Neural cell (in vitro differentiated cells): Measurements from ENCODE around the gene NUDT9. TPM values are rescaled to one million over a fixed set of nuclear protein-coding genes. Genes with fewer than 3 reads are reported as not detected.
"Not testable (repeated sequence)": the region's sequence is repeated elsewhere in the genome, so short reads cannot be mapped to it uniquely, and the experiment has no call there.

Source experiments
- H2AFZ ChIP-seq: fragments of 200-600, 300-800 bp; sonication (generic), shearing (Covaris generic); 2 replicates; pipeline ENCODE4 v1.6.0; 2014; ENCODE audit warnings: low read depth, mild to moderate bottlenecking, antibody characterized with exemption, low read length, moderate library complexity
- H3F3A ChIP-seq: fragments of 200-600 bp; shearing (Covaris generic); 2 replicates; pipeline ENCODE4 v1.6.1; 2016; ENCODE audit warnings: mild to moderate bottlenecking, moderate library complexity, mixed read lengths, antibody characterized with exemption, low read length; ENCODE audit not compliant: insufficient read depth, poor library complexity, severe bottlenecking
- H3K27ac ChIP-seq: fragments of 200-600, 300-800 bp; sonication (generic), shearing (Covaris generic); 2 replicates; pipeline ENCODE4 v1.5.1; 2014; ENCODE audit warnings: mild to moderate bottlenecking, low read length, moderate library complexity
- H3K27me3 ChIP-seq: fragments of 300-800, 200-600 bp; sonication (generic), shearing (Covaris generic); 2 replicates; pipeline ENCODE4 v1.6.0; 2014; ENCODE audit warnings: mild to moderate bottlenecking, low read depth, low read length, moderate library complexity; ENCODE audit not compliant: insufficient read depth
- H3K36me3 ChIP-seq: fragments of 300-800, 200-600 bp; sonication (generic), shearing (Covaris generic); 2 replicates; pipeline ENCODE4 v1.5.1; 2014; ENCODE audit warnings: mild to moderate bottlenecking, antibody characterized with exemption, low read length, moderate library complexity; ENCODE audit not compliant: insufficient read depth
- H3K4me2 ChIP-seq: fragments of 300-800, 200-600 bp; sonication (generic), shearing (Covaris generic); 2 replicates; pipeline ENCODE4 v1.6.0; 2014; ENCODE audit warnings: mild to moderate bottlenecking, low read length
- H3K4me3 ChIP-seq: fragments of 300-800, 200-600 bp; sonication (generic), shearing (Covaris generic); 2 replicates; pipeline ENCODE4 v1.5.1; 2014; ENCODE audit warnings: mild to moderate bottlenecking, low read length, moderate library complexity
- H3K79me2 ChIP-seq: fragments of 200-600 bp; shearing (Covaris generic); replicated peaks from 2 replicates; pipeline ENCODE4 v1.6.0; 2014; ENCODE audit warnings: mild to moderate bottlenecking, low read length, moderate library complexity; ENCODE audit not compliant: insufficient read depth
- H3K9ac ChIP-seq: fragments of 300-800, 200-600 bp; sonication (generic), shearing (Covaris generic); 2 replicates; pipeline ENCODE4 v1.6.1; 2016; ENCODE audit warnings: mild to moderate bottlenecking, low read length, mixed read lengths
- H3K9me2 ChIP-seq: fragments of 200-600 bp; shearing (Covaris generic); 2 replicates; pipeline ENCODE4 v1.6.1; 2016; ENCODE audit warnings: mild to moderate bottlenecking, low read length, mixed read lengths; ENCODE audit not compliant: insufficient read depth
- H3K9me3 ChIP-seq: fragments of 200-600, 300-800 bp; sonication (generic), shearing (Covaris generic); 2 replicates; pipeline ENCODE4 v1.6.1; 2016; ENCODE audit warnings: mild to moderate bottlenecking, mixed run types, low read length, moderate library complexity, mixed read lengths
- H4K20me1 ChIP-seq: fragments of 200-600 bp; shearing (Covaris generic); 2 replicates; pipeline ENCODE4 v1.6.1; 2016; ENCODE audit warnings: mild to moderate bottlenecking, mixed run types; ENCODE audit not compliant: insufficient read depth
- EP300 ChIP-seq: fragments of 450-650 bp; conservative IDR thresholded peaks from 2 replicates; pipeline ENCODE4 v1.6.1; 2014; ENCODE audit warnings: antibody characterized with exemption, mild to moderate bottlenecking, moderate library complexity; ENCODE audit not compliant: poor library complexity, severe bottlenecking
- EZH2 ChIP-seq: fragments of 200-600, 300-800 bp; shearing (Covaris generic), sonication (generic); IDR thresholded peaks from 2 replicates; pipeline ENCODE4 v1.6.1; 2014; ENCODE audit warnings: antibody characterized with exemption, low read length, borderline replicate concordance, mild to moderate bottlenecking; ENCODE audit not compliant: insufficient read depth, poor library complexity, severe bottlenecking
- MXI1 ChIP-seq: fragments of 450-650 bp; conservative IDR thresholded peaks from 2 replicates; pipeline ENCODE4 v1.6.1; 2014; ENCODE audit warnings: antibody characterized with exemption, mild to moderate bottlenecking; ENCODE audit not compliant: poor library complexity, severe bottlenecking
- POLR2AphosphoS5 ChIP-seq: IDR thresholded peaks from 2 replicates; pipeline ENCODE4 v1.6.1; 2012
- RAD21 ChIP-seq: fragments of 450-650 bp; conservative IDR thresholded peaks from 2 replicates; pipeline ENCODE4 v1.6.1; 2014; ENCODE audit warnings: antibody characterized with exemption, mild to moderate bottlenecking, moderate library complexity
- SMC3 ChIP-seq: fragments of 450-650 bp; conservative IDR thresholded peaks from 2 replicates; pipeline ENCODE4 v1.6.1; 2014; ENCODE audit warnings: antibody characterized with exemption, mild to moderate bottlenecking, moderate library complexity; ENCODE audit not compliant: poor library complexity
- TAF1 ChIP-seq: IDR thresholded peaks from 2 replicates; pipeline ENCODE4 v1.6.1; 2012; ENCODE audit warnings: low read depth
- polyA plus RNA-seq: library from polyadenylated mRNA; depleted of rRNA; stranded (reverse); fragments of >200 nt; gene quantifications from 2 replicates; pipeline ENCODE4 v1.2.3, GENCODE V29; 2014
- TF ChIP-seq, protein P1 (sequence below): IDR thresholded peaks from 2 replicates; pipeline ENCODE4 v1.6.1; 2012; ENCODE audit warnings: borderline replicate concordance
- TF ChIP-seq, protein P2 (sequence below): fragments of 450-650 bp; IDR thresholded peaks from 2 replicates; pipeline ENCODE4 v1.5.1; 2014; ENCODE audit warnings: antibody characterized with exemption, mild to moderate bottlenecking, moderate library complexity; ENCODE audit not compliant: poor library complexity, severe bottlenecking

Gene NUDT9
- polyA plus RNA-seq, 1 donor from 2014 or later = 25.5 TPM

- H3K9ac ChIP-seq = no peak overlapping the region
- H3K9me2 ChIP-seq = no peaks in the 10 kb centered on the region
- H3K27ac ChIP-seq = no peak overlapping the region
- no peaks in the 10 kb centered on the region for H3K36me3 ChIP-seq
- H3K27me3 ChIP-seq = no peaks in the 10 kb centered on the region
- no peak overlapping the region for H3K4me2 ChIP-seq
- no peaks in the 10 kb centered on the region for H3K9me3 ChIP-seq
- no peak overlapping the region for H2AFZ ChIP-seq
- no peaks in the 10 kb centered on the region for H3F3A ChIP-seq
- no peaks in the 10 kb centered on the region for H3K79me2 ChIP-seq
- H4K20me1 ChIP-seq = no peaks in the 10 kb centered on the region
- TF ChIP-seq RAD21 (no peak), SMC3 (no peak), POLR2AphosphoS5 (no peak), EP300 (no peak), TAF1 (no peak), EZH2 (no peak), MXI1 (no peak)
- TF ChIP-seq, protein P1, sequence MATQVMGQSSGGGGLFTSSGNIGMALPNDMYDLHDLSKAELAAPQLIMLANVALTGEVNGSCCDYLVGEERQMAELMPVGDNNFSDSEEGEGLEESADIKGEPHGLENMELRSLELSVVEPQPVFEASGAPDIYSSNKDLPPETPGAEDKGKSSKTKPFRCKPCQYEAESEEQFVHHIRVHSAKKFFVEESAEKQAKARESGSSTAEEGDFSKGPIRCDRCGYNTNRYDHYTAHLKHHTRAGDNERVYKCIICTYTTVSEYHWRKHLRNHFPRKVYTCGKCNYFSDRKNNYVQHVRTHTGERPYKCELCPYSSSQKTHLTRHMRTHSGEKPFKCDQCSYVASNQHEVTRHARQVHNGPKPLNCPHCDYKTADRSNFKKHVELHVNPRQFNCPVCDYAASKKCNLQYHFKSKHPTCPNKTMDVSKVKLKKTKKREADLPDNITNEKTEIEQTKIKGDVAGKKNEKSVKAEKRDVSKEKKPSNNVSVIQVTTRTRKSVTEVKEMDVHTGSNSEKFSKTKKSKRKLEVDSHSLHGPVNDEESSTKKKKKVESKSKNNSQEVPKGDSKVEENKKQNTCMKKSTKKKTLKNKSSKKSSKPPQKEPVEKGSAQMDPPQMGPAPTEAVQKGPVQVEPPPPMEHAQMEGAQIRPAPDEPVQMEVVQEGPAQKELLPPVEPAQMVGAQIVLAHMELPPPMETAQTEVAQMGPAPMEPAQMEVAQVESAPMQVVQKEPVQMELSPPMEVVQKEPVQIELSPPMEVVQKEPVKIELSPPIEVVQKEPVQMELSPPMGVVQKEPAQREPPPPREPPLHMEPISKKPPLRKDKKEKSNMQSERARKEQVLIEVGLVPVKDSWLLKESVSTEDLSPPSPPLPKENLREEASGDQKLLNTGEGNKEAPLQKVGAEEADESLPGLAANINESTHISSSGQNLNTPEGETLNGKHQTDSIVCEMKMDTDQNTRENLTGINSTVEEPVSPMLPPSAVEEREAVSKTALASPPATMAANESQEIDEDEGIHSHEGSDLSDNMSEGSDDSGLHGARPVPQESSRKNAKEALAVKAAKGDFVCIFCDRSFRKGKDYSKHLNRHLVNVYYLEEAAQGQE = no peak
- TF ChIP-seq, protein P2, sequence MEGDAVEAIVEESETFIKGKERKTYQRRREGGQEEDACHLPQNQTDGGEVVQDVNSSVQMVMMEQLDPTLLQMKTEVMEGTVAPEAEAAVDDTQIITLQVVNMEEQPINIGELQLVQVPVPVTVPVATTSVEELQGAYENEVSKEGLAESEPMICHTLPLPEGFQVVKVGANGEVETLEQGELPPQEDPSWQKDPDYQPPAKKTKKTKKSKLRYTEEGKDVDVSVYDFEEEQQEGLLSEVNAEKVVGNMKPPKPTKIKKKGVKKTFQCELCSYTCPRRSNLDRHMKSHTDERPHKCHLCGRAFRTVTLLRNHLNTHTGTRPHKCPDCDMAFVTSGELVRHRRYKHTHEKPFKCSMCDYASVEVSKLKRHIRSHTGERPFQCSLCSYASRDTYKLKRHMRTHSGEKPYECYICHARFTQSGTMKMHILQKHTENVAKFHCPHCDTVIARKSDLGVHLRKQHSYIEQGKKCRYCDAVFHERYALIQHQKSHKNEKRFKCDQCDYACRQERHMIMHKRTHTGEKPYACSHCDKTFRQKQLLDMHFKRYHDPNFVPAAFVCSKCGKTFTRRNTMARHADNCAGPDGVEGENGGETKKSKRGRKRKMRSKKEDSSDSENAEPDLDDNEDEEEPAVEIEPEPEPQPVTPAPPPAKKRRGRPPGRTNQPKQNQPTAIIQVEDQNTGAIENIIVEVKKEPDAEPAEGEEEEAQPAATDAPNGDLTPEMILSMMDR = no peak
- H3K4me3 ChIP-seq = no peak overlapping the region
Measured at GRCh38 chr4:87388901-87389300, 33.5 kb upstream of the NUDT9 start.

DNA sequence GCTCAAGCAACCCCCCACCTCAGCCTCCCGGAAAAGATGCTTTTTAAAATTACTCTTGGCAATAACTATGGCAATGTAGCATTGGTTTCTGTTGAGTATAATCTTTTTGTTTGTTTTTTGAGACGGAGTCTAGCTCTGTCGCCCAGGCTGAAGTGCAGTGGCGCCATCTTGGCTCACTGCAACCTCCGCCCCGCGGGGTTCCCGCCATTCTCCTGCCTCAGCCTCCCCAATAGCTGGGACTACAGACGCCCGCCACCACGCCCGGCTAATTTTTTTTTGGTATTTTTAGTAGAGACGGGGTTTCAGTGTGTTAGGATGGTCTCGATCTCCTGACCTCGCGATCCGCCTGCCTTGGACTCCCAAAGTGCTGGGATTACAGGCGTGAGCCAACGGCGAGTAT, 32.3 kb upstream of the NUDT9 start:
- H2AFZ ChIP-seq, H3K27ac ChIP-seq, H3F3A ChIP-seq, H3K36me3 ChIP-seq, H3K4me2 ChIP-seq, H3K27me3 ChIP-seq, H4K20me1 ChIP-seq, H3K9me3 ChIP-seq, H3K9ac ChIP-seq, H3K9me2 ChIP-seq, H3K4me3 ChIP-seq, H3K79me2 ChIP-seq: not testable (repeated sequence)

GRCh38 chr4:87390551-87390890, 31.9 kb upstream of the NUDT9 start:
- TF ChIP-seq EP300 (no peak), SMC3 (no peak), TAF1 (no peak), POLR2AphosphoS5 (no peak), EZH2 (no peak), RAD21 (no peak), MXI1 (no peak)
- TF ChIP-seq, protein P1 = no peak
- TF ChIP-seq, protein P2 = no peak
- H3K4me3 ChIP-seq = peak overlapping the region; percentile 68
- H3F3A ChIP-seq = no peaks in the 10 kb centered on the region
- H3K9me3 ChIP-seq = no peaks in the 10 kb centered on the region
- no peak overlapping the region for H3K27ac ChIP-seq
- peak overlapping the region; percentile 21 for H3K4me2 ChIP-seq
- H3K9ac ChIP-seq = peak overlapping the region; percentile 36
- H3K79me2 ChIP-seq = no peaks in the 10 kb centered on the region
- H4K20me1 ChIP-seq = no peaks in the 10 kb centered on the region
- no peak overlapping the region for H2AFZ ChIP-seq
- no peaks in the 10 kb centered on the region for H3K27me3 ChIP-seq
- H3K36me3 ChIP-seq = no peaks in the 10 kb centered on the region
- no peaks in the 10 kb centered on the region for H3K9me2 ChIP-seq
